Ascending aorta (tissue), 2 donors: ENCODE data around the gene MCAM. TPM values are rescaled to one million over a fixed set of nuclear protein-coding genes. Genes with fewer than 3 reads are reported as not detected.

ENCODE experiments used
- DNase-seq, 2 donors: peaks; one replicate each; pipeline ENCODE4 v3.0.0-alpha.2; 2019; ENCODE audit warnings: low spot score in 2 of 2
- H3K27ac ChIP-seq, 2 donors: fragments of 200-600 bp; sonication (generic); one replicate each; pipeline ENCODE4 v1.5.1; 2016 to 2017; ENCODE audit warnings: mild to moderate bottlenecking in 1 of 2
- H3K27me3 ChIP-seq: fragments of 200-600 bp; sonication (generic); one replicate; pipeline ENCODE4 v1.5.1; 2017
- H3K36me3 ChIP-seq, 2 donors: fragments of 200-600 bp; sonication (generic); one replicate each; pipeline ENCODE4 v1.5.1; 2016
- H3K4me1 ChIP-seq, 2 donors: fragments of 200-600 bp; sonication (generic); one replicate each; pipeline ENCODE4 v1.5.1; 2016 to 2017; ENCODE audit warnings: mild to moderate bottlenecking in 1 of 2
- H3K4me3 ChIP-seq, 2 donors: fragments of 200-600 bp; sonication (generic); one replicate each; pipeline ENCODE4 v1.5.1; 2016 to 2017; ENCODE audit warnings: mild to moderate bottlenecking in 1 of 2
- H3K9me3 ChIP-seq, 2 donors: fragments of 200-600 bp; sonication (generic); one replicate each; pipeline ENCODE4 v1.5.1; 2016
- CTCF ChIP-seq, 3 experiments: fragments of 200-600 bp in 2 of 3; fragments of 450-650 bp in 1 of 3; sonication (generic) in 2 of 3; IDR thresholded peaks; one replicate each; pipeline ENCODE4 v1.5.1; 2016 to 2019; ENCODE audit warnings: antibody characterized with exemption in 3 of 3, mild to moderate bottlenecking in 1 of 3, moderate library complexity in 1 of 3
- intact Hi-C: fragments of 100-400 bp; cut with DNase I; formaldehyde crosslinking; loops from one replicate; pipeline ENCODE4 v1.15.1; 2023
- total RNA-seq: library from RNA; depleted of rRNA; stranded (reverse); fragments of >200 nt; gene quantifications from one replicate; pipeline ENCODE4 v1.1.0, GENCODE V29; 2016

The MCAM gene
- total RNA-seq, 1 donor from 2014 or later, result 2,975 TPM

GRCh38 chr11:119356349-119357031, 39.6 kb upstream of the MCAM start:
- no peaks in the 10 kb centered on the region for H3K27me3 ChIP-seq
- no peak overlapping the region for H3K27ac ChIP-seq
- intact Hi-C loops, result loop anchor here (1.0 to 10.0 kb wide), 4 partner anchors 18 to 368 kb away; partner anchors contain the start of genes NECTIN1 and USP2
- TF ChIP-seq CTCF (IDR thresholded peaks at IDR 0.05), result peak; percentile 85 to 87 (median 85)
- peak overlapping the region; percentile 42 to 71 for H3K4me3 ChIP-seq
- H3K4me1 ChIP-seq, result peaks cover 0 to 6% of the 10 kb centered on the region in 2 donors
- no peaks in the 10 kb centered on the region for H3K9me3 ChIP-seq
- peak in 1 of 2 donors; percentile 89 for DNase-seq
- H3K36me3 ChIP-seq, result no peaks in the 10 kb centered on the region

- no peak for TF ChIP-seq CTCF (IDR thresholded peaks at IDR 0.05)
- no peak overlapping the region for H3K27ac ChIP-seq
- H3K9me3 ChIP-seq, result no peaks in the 10 kb centered on the region
- intact Hi-C loops, result loop anchor here (10.0 kb wide), 1 partner anchor 370 kb away; the partner anchor contains the start of gene NECTIN1
- no peak overlapping the region for H3K4me3 ChIP-seq
- H3K4me1 ChIP-seq, result no peaks in the 10 kb centered on the region
- H3K36me3 ChIP-seq, result no peaks in the 10 kb centered on the region
- H3K27me3 ChIP-seq, result no peaks in the 10 kb centered on the region
- DNase-seq, result no peak
Observed at GRCh38 chr11:119355091-119355843, 38.3 kb upstream of the MCAM start.

GRCh38 chr11:119352857-119353260, 35.9 kb upstream of the MCAM start:
- DNase-seq, result no peak
- intact Hi-C loops, result loop anchor here (10.0 kb wide), 1 partner anchor 372 kb away; the partner anchor contains the start of gene NECTIN1
- H3K36me3 ChIP-seq, result no peaks in the 10 kb centered on the region
- H3K4me1 ChIP-seq, result no peaks in the 10 kb centered on the region
- no peak overlapping the region for H3K4me3 ChIP-seq
- no peaks in the 10 kb centered on the region for H3K9me3 ChIP-seq
- no peak overlapping the region for H3K27ac ChIP-seq
- H3K27me3 ChIP-seq, result no peaks in the 10 kb centered on the region
- TF ChIP-seq CTCF (IDR thresholded peaks at IDR 0.05), result no peak

GRCh38 chr11:119351232-119351631, 34.3 kb upstream of the MCAM start:
- Histone ChIP-seq H3K36me3 (no peaks in the 10 kb centered on the region), H3K9me3 (no peaks in the 10 kb centered on the region), H3K4me1 (no peaks in the 10 kb centered on the region), H3K4me3 (no peak overlapping the region), H3K27ac (no peak overlapping the region), H3K27me3 (no peaks in the 10 kb centered on the region)
- intact Hi-C loops, result loop anchor here (10.0 kb wide), 1 partner anchor 374 kb away; the partner anchor contains the start of gene NECTIN1
- DNase-seq, result no peak
- TF ChIP-seq CTCF (IDR thresholded peaks at IDR 0.05), result no peak

- intact Hi-C loops, result loop anchor here (10.0 kb wide), 1 partner anchor 374 kb away; the partner anchor contains the start of gene NECTIN1
- no peak overlapping the region for H3K4me3 ChIP-seq
Observed at GRCh38 chr11:119350302-119350701, 33.4 kb upstream of the MCAM start.

More at GRCh38 chr11:119350302-119350701, 33.4 kb upstream of the MCAM start:
- no peaks in the 10 kb centered on the region for H3K36me3 ChIP-seq
- TF ChIP-seq CTCF (IDR thresholded peaks at IDR 0.05), result no peak
- H3K4me1 ChIP-seq, result no peaks in the 10 kb centered on the region
- H3K27ac ChIP-seq, result no peak overlapping the region
- no peaks in the 10 kb centered on the region for H3K27me3 ChIP-seq
- H3K9me3 ChIP-seq, result no peaks in the 10 kb centered on the region
- DNase-seq, result no peak
